H9 (cell line): ENCODE measurements around the gene COX8A. TPM values are rescaled to one million over a fixed set of nuclear protein-coding genes. Genes with fewer than 3 reads are reported as not detected.

ENCODE experiments used
- DNase-seq: peaks from one replicate; pipeline ENCODE4 v3.0.0-alpha.2; 2017
- H2AFZ ChIP-seq: one replicate; pipeline ENCODE4 v1.6.1; 2013; ENCODE audit warnings: mild to moderate bottlenecking, low read length, control low read depth, moderate library complexity
- H2AK5ac ChIP-seq: 2 replicates; pipeline ENCODE4 v1.6.1; 2013; ENCODE audit warnings: low read length, control low read depth, mixed read lengths; ENCODE audit not compliant: insufficient read length
- H2BK120ac ChIP-seq: one replicate; pipeline ENCODE4 v1.6.1; 2013; ENCODE audit warnings: low read depth, mild to moderate bottlenecking, low read length, control low read depth, inconsistent platforms; ENCODE audit not compliant: poor library complexity, severe bottlenecking
- H2BK12ac ChIP-seq: 2 replicates; pipeline ENCODE4 v1.6.1; 2013; ENCODE audit warnings: low read length, control low read depth, mixed read lengths, low read depth; ENCODE audit not compliant: insufficient read length
- H2BK15ac ChIP-seq: 2 replicates; pipeline ENCODE4 v1.6.1; 2013; ENCODE audit warnings: low read depth, low read length, control low read depth
- H2BK20ac ChIP-seq: one replicate; pipeline ENCODE4 v1.6.1; 2013; ENCODE audit warnings: low read depth, mild to moderate bottlenecking, low read length, control low read depth, inconsistent platforms; ENCODE audit not compliant: poor library complexity, severe bottlenecking
- H2BK5ac ChIP-seq: 2 replicates; pipeline ENCODE4 v1.6.1; 2013; ENCODE audit warnings: low read length, control low read depth, mixed read lengths; ENCODE audit not compliant: insufficient read length
- H3K14ac ChIP-seq: 2 replicates; pipeline ENCODE4 v1.6.1; 2013; ENCODE audit warnings: low read length, control low read depth; ENCODE audit not compliant: insufficient read depth
- H3K18ac ChIP-seq: 2 replicates; pipeline ENCODE4 v1.6.1; 2013; ENCODE audit warnings: low read depth, mild to moderate bottlenecking, mixed read lengths, low read length, control low read depth; ENCODE audit not compliant: insufficient read length
- H3K23ac ChIP-seq: 2 replicates; pipeline ENCODE4 v1.6.1; 2013; ENCODE audit warnings: low read length, control low read depth, mixed read lengths, low read depth; ENCODE audit not compliant: insufficient read length
- H3K23me2 ChIP-seq: 2 replicates; pipeline ENCODE4 v1.6.1; 2013; ENCODE audit warnings: low read depth, mild to moderate bottlenecking, mixed read lengths, low read length, control low read depth; ENCODE audit not compliant: insufficient read length, poor library complexity, severe bottlenecking
- H3K27ac ChIP-seq: 2 replicates; pipeline ENCODE4 v1.5.1; 2013; ENCODE audit warnings: low read length, control low read depth, mixed read lengths, low read depth; ENCODE audit not compliant: insufficient read length
- H3K27me3 ChIP-seq: 2 replicates; pipeline ENCODE4 v1.6.1; 2013; ENCODE audit warnings: low read length, control low read depth, inconsistent platforms; ENCODE audit not compliant: insufficient read depth
- H3K4ac ChIP-seq: 2 replicates; pipeline ENCODE4 v1.6.1; 2013; ENCODE audit warnings: low read depth, mild to moderate bottlenecking, control low read depth, inconsistent platforms, low read length, moderate library complexity
- H3K4me1 ChIP-seq: 2 replicates; pipeline ENCODE4 v1.6.1; 2013; ENCODE audit warnings: low read length, control low read depth, inconsistent platforms; ENCODE audit not compliant: insufficient read depth
- H3K4me2 ChIP-seq: 2 replicates; pipeline ENCODE4 v1.6.1; 2013; ENCODE audit warnings: low read length, control low read depth, mixed read lengths; ENCODE audit not compliant: insufficient read length, insufficient read depth
- H3K56ac ChIP-seq: 2 replicates; pipeline ENCODE4 v1.6.1; 2013; ENCODE audit warnings: low read depth, mild to moderate bottlenecking, mixed read lengths, low read length, control low read depth; ENCODE audit not compliant: insufficient read length
- H3K79me1 ChIP-seq: 2 replicates; pipeline ENCODE4 v1.6.1; 2013; ENCODE audit warnings: low read depth, mild to moderate bottlenecking, moderate library complexity, low read length, control low read depth, inconsistent platforms; ENCODE audit not compliant: insufficient read depth, poor library complexity, severe bottlenecking
- H3K79me2 ChIP-seq: 2 replicates; pipeline ENCODE4 v1.6.1; 2013; ENCODE audit warnings: low read length, control low read depth, inconsistent platforms; ENCODE audit not compliant: insufficient read depth
- H3K9ac ChIP-seq: 2 replicates; pipeline ENCODE4 v1.6.1; 2013; ENCODE audit warnings: low read length, control low read depth, mixed read lengths; ENCODE audit not compliant: insufficient read length; ENCODE audit errors: extremely low read depth
- H3K9me3 ChIP-seq: one replicate; pipeline ENCODE4 v1.6.1; 2013; ENCODE audit warnings: low read depth, low read length, inconsistent platforms; ENCODE audit not compliant: control insufficient read depth
- H3T11ph ChIP-seq: one replicate; pipeline ENCODE4 v1.6.1; 2013; ENCODE audit warnings: mild to moderate bottlenecking, low read length, control low read depth, inconsistent platforms
- H4K20me1 ChIP-seq: one replicate; pipeline ENCODE4 v1.6.1; 2013; ENCODE audit not compliant: control insufficient read depth, insufficient read length, insufficient read depth
- H4K5ac ChIP-seq: 2 replicates; pipeline ENCODE4 v1.6.1; 2013; ENCODE audit warnings: low read depth, mild to moderate bottlenecking, mixed read lengths, low read length, control low read depth; ENCODE audit not compliant: insufficient read length
- H4K8ac ChIP-seq: replicated peaks from 2 replicates; pipeline ENCODE4 v1.6.1; 2013; ENCODE audit warnings: low read length, control low read depth, mixed read lengths, low read depth; ENCODE audit not compliant: insufficient read length
- H4K91ac ChIP-seq: 2 replicates; pipeline ENCODE4 v1.6.1; 2013; ENCODE audit warnings: low read depth, mild to moderate bottlenecking, moderate library complexity, mixed read lengths, low read length, control low read depth; ENCODE audit not compliant: insufficient read length
- H3K27ac Mint-ChIP-seq, 3 experiments: 2 replicates in 2 of 3; 3 replicates in 1 of 3; pipeline ENCODE4 v1.8.0; 2020 to 2021; ENCODE audit warnings: mixed read lengths in 3 of 3, mild to moderate bottlenecking in 1 of 3, moderate library complexity in 1 of 3
- H3K27me3 Mint-ChIP-seq: 2 replicates; pipeline ENCODE4 v1.8.0; 2021; ENCODE audit warnings: low read depth, mild to moderate bottlenecking, moderate library complexity, mixed read lengths
- H3K36me3 Mint-ChIP-seq, 3 experiments: 2 replicates in 2 of 3; 3 replicates in 1 of 3; pipeline ENCODE4 v1.8.0; 2020 to 2021; ENCODE audit warnings: low read depth in 3 of 3, mixed read lengths in 3 of 3; ENCODE audit not compliant: insufficient read depth in 1 of 3
- H3K4me1 Mint-ChIP-seq, 2 experiments: 2 replicates each; pipeline ENCODE4 v1.8.0; 2020; ENCODE audit warnings: mixed read lengths in 2 of 2
- H3K4me3 Mint-ChIP-seq, 2 experiments: 2 replicates in 1 of 2; 3 replicates in 1 of 2; pipeline ENCODE4 v1.8.0; 2020 to 2021; ENCODE audit warnings: mild to moderate bottlenecking in 2 of 2, mixed read lengths in 2 of 2, moderate library complexity in 1 of 2
- H3K9me3 Mint-ChIP-seq, 2 experiments: 2 replicates in 1 of 2; 3 replicates in 1 of 2; pipeline ENCODE4 v1.8.0; 2020; ENCODE audit warnings: mild to moderate bottlenecking in 2 of 2, mixed read lengths in 2 of 2, moderate library complexity in 1 of 2
- WGBS: extraction: QIAGEN DNeasy Blood & Tissue Kit; methylation state at CpG from one replicate; pipeline ENCODE4 v1.1.7; 2013; ENCODE audit warnings: missing lambda C conversion rate, low lambda C conversion rate, mixed read lengths; ENCODE audit not compliant: insufficient read length; ENCODE audit errors: extremely low coverage; 5-methylcytosine and 5-hydroxymethylcytosine counted together
- total RNA-seq: library from RNA; stranded (reverse); gene quantifications from 2 replicates; pipeline ENCODE4 v1.2.1, GENCODE V29; 2021
- TF ChIP-seq, protein P1 (sequence below): fragments of 200-600 bp; sonication (generic); conservative IDR thresholded peaks from 3 replicates; pipeline ENCODE4 v1.8.0; 2021; ENCODE audit warnings: antibody characterized with exemption, mild to moderate bottlenecking

Gene COX8A
- total RNA-seq, 1 experiment from 2014 or later = 429 TPM

DNA sequence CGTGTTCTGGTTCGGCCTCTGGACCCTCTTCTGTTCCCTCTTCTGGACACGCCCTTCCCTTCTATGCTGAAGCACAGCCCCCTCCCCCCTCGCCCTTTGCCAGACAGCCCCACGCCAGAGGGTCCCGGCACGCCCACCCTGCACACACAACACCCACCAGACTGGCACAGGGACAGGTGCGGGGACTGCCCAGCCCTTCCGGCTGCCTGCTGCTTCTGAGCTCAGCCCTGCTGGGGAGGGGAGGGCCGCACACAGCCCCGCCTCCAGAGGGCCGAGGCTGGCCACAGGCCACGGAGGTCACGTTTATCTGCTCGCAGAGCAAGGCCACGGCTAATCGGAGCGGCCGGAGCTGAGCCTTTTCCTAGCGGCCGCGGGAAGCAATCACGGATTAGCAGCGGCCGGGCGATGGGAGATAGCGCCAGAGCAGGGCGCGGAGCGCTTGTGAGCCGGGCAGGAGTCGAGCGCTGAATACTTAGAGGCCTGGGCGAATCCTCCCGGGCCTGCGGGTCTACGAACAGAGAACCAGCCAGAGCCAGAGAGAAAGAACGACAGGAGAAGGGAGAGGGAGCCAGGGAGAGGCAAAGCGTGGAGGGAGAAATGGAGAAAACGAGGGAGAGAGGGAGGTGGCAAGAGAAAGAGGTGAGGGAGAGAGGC, 33.3 kb downstream of the COX8A start:
- H3K18ac ChIP-seq = no peak overlapping the region
- no peak overlapping the region for H3K4ac ChIP-seq
- TF ChIP-seq, protein P1, sequence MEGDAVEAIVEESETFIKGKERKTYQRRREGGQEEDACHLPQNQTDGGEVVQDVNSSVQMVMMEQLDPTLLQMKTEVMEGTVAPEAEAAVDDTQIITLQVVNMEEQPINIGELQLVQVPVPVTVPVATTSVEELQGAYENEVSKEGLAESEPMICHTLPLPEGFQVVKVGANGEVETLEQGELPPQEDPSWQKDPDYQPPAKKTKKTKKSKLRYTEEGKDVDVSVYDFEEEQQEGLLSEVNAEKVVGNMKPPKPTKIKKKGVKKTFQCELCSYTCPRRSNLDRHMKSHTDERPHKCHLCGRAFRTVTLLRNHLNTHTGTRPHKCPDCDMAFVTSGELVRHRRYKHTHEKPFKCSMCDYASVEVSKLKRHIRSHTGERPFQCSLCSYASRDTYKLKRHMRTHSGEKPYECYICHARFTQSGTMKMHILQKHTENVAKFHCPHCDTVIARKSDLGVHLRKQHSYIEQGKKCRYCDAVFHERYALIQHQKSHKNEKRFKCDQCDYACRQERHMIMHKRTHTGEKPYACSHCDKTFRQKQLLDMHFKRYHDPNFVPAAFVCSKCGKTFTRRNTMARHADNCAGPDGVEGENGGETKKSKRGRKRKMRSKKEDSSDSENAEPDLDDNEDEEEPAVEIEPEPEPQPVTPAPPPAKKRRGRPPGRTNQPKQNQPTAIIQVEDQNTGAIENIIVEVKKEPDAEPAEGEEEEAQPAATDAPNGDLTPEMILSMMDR = peak; percentile 54
- H3K9me3 ChIP-seq = no peaks in the 10 kb centered on the region
- H3K4me1 Mint-ChIP-seq = peaks cover 14 to 24% of the 10 kb centered on the region in 2 experiments
- no peak overlapping the region for H2BK20ac ChIP-seq
- H2BK15ac ChIP-seq = no peak overlapping the region
- WGBS = no CpG with 5 or more reads among the region's 40 CpGs
- no peak overlapping the region for H3K27ac Mint-ChIP-seq
- peak; percentile 77 for DNase-seq
- H3K9me3 Mint-ChIP-seq = peaks cover 9 to 14% of the 10 kb centered on the region in 2 experiments; a peak in 2 of 5 replicates
- peaks cover 11% of the 10 kb centered on the region for H3K23me2 ChIP-seq
- H3T11ph ChIP-seq = no peak overlapping the region
- peaks cover 95% of the 10 kb centered on the region for H3K27me3 Mint-ChIP-seq
- H2AK5ac ChIP-seq = no peak overlapping the region
- H3K36me3 Mint-ChIP-seq = peaks cover 2 to 10% (median 4%) of the 10 kb centered on the region in 3 experiments; a peak in 5 of 7 replicates
- H3K4me1 ChIP-seq = no peaks in the 10 kb centered on the region
- H3K23ac ChIP-seq = no peak overlapping the region
- H3K4me3 Mint-ChIP-seq = peak overlapping the region; percentile 42 to 79
- H3K27me3 ChIP-seq = peaks cover 32% of the 10 kb centered on the region; the same call in 1 of the 2 replicates
- H2BK12ac ChIP-seq = no peak overlapping the region
- no peak overlapping the region for H2BK5ac ChIP-seq
- H4K91ac ChIP-seq = no peak overlapping the region
- no peak overlapping the region for H2AFZ ChIP-seq
- H3K4me2 ChIP-seq = peak overlapping the region; percentile 77
- H3K79me1 ChIP-seq = no peaks in the 10 kb centered on the region
- H4K5ac ChIP-seq = no peak overlapping the region
- H3K79me2 ChIP-seq = no peaks in the 10 kb centered on the region
- no peak overlapping the region for H3K9ac ChIP-seq
- H3K27ac ChIP-seq = no peak overlapping the region
- H2BK120ac ChIP-seq = no peak overlapping the region
- H3K56ac ChIP-seq = no peak overlapping the region
- no peak overlapping the region for H4K8ac ChIP-seq
- H3K14ac ChIP-seq = no peak overlapping the region; the same call in 1 of the 2 replicates
- H4K20me1 ChIP-seq = no peaks in the 10 kb centered on the region
